SK-N-SH treated with all-trans-retinoic acid at 6 μM for 48 hours (cell line): Measurements from ENCODE around the gene IL6.

Source experiments
- ARNTL ChIP-seq: fragments of 450-650 bp; formaldehyde crosslinking; IDR thresholded peaks from 2 replicates; pipeline ENCODE4 v1.5.0; 2020; ENCODE audit warnings: low read depth, mild to moderate bottlenecking, moderate library complexity, borderline replicate concordance
- CREB5 ChIP-seq: fragments of 250-450 bp; sonication (Bioruptor Pico); IDR thresholded peaks from 2 replicates; pipeline ENCODE4 v1.5.1; 2020; ENCODE audit warnings: low read depth, mild to moderate bottlenecking, moderate library complexity
- CSRNP3 ChIP-seq: fragments of 250-450 bp; sonication (Bioruptor Pico); IDR thresholded peaks from 2 replicates; pipeline ENCODE4 v1.5.1; 2021; ENCODE audit warnings: mild to moderate bottlenecking, moderate library complexity
- ISL1 ChIP-seq: fragments of 250-450 bp; sonication (Bioruptor Pico); IDR thresholded peaks from 2 replicates; pipeline ENCODE4 v2.1.2; 2022; ENCODE audit warnings: mild to moderate bottlenecking, moderate library complexity
- PATZ1 ChIP-seq: fragments of 250-450 bp; sonication (Bioruptor Pico); IDR thresholded peaks from 2 replicates; pipeline ENCODE4 v1.8.0; 2020; ENCODE audit warnings: mild to moderate bottlenecking, moderate library complexity, borderline replicate concordance
- POU6F1 ChIP-seq: fragments of 250-450 bp; sonication (Bioruptor Pico); IDR thresholded peaks from 2 replicates; pipeline ENCODE4 v1.8.0; 2021; ENCODE audit warnings: low read depth, mild to moderate bottlenecking, moderate library complexity, borderline replicate concordance
- SNAI2 ChIP-seq: fragments of 250-450 bp; sonication (Bioruptor Pico); IDR thresholded peaks from 2 replicates; pipeline ENCODE4 v1.5.0; 2020; ENCODE audit warnings: mild to moderate bottlenecking, moderate library complexity
- TCF4 ChIP-seq: fragments of 250-450 bp; sonication (Bioruptor Pico); IDR thresholded peaks from 2 replicates; pipeline ENCODE4 v1.8.0; 2021; ENCODE audit warnings: mild to moderate bottlenecking, moderate library complexity, borderline replicate concordance
- ZFP3 ChIP-seq: fragments of 250-450 bp; sonication (Bioruptor Pico); IDR thresholded peaks from 2 replicates; pipeline ENCODE4 v1.5.0; 2020; ENCODE audit warnings: mild to moderate bottlenecking, moderate library complexity
- ZFP30 ChIP-seq: fragments of 450-650 bp; formaldehyde crosslinking; IDR thresholded peaks from 2 replicates; pipeline ENCODE4 v1.5.0; 2022; ENCODE audit warnings: mild to moderate bottlenecking, moderate library complexity
- ZNF565 ChIP-seq: fragments of 450-650 bp; formaldehyde crosslinking; conservative IDR thresholded peaks from 2 replicates; pipeline ENCODE4 v1.5.0; 2020; ENCODE audit warnings: low read depth, mild to moderate bottlenecking, moderate library complexity

- TF ChIP-seq ISL1 (CRISPR knock-in tag) (no peak), ZNF565 (no peak), CREB5 (CRISPR knock-in tag) (no peak), POU6F1 (CRISPR knock-in tag) (no peak), ZFP30 (CRISPR knock-in tag) (no peak), ZFP3 (CRISPR knock-in tag) (no peak), SNAI2 (CRISPR knock-in tag) (no peak), TCF4 (CRISPR knock-in tag) (no peak), PATZ1 (CRISPR knock-in tag) (no peak), ARNTL (no peak), CSRNP3 (CRISPR knock-in tag) (no peak)
These were observed 4.1 kb downstream of the IL6 start for GRCh38 chr7:22730921-22731654.
